ENCODE data around the gene ZFYVE28. TPM values are rescaled to one million over a fixed set of nuclear protein-coding genes. Genes with fewer than 3 reads are reported as not detected.
"Not testable (repeated sequence)": the region's sequence is repeated elsewhere in the genome, so short reads cannot be mapped to it uniquely, and the experiment has no call there.

Gene ZFYVE28
- 0.77 TPM in 1 of 2 replicates, not detected in the other for polyA plus RNA-seq (2014; cell fraction: cytosol; rRNA removed)
- 0.91 TPM in 1 of 2 replicates, not detected in the other for polyA plus RNA-seq (2014; cell fraction: nucleus; rRNA removed)

- DNase-seq (ENCODE audit: low spot score): no peak
Measured at GRCh38 chr4:2417765-2418649, at the start of gene ZFYVE28. Gene ZFYVE28 (minus strand): TSS chr4:2418645. CDS start chr4:2418323, 322 bp downstream.

GRCh38 chr4:2465544-2465943 is 47.1 kb upstream of the ZFYVE28 start:
- not testable (repeated sequence) for DNase-seq (ENCODE audit: low spot score)

- DNase-seq (ENCODE audit: low spot score): no peak
Measured at GRCh38 chr4:2465032-2465431, 46.6 kb upstream of the ZFYVE28 start.

- no peak for DNase-seq (ENCODE audit: low spot score)
Measured at GRCh38 chr4:2462992-2463762, 44.7 kb upstream of the ZFYVE28 start.

- peak; percentile 72 for DNase-seq (ENCODE audit: low spot score)
Measured at GRCh38 chr4:2462218-2462991, 44.0 kb upstream of the ZFYVE28 start.

GRCh38 chr4:2461246-2461960 is 43.0 kb upstream of the ZFYVE28 start:
- no peak for DNase-seq (ENCODE audit: low spot score)

GRCh38 chr4:2459589-2460349 is 41.3 kb upstream of the ZFYVE28 start:
- DNase-seq (ENCODE audit: low spot score): no peak

GRCh38 chr4:2458546-2459491 is 40.4 kb upstream of the ZFYVE28 start:
- no peak for DNase-seq (ENCODE audit: low spot score)

GRCh38 chr4:2457481-2458295 is 39.2 kb upstream of the ZFYVE28 start:
- no peak for DNase-seq (ENCODE audit: low spot score)

- DNase-seq (ENCODE audit: low spot score): no peak
Measured at GRCh38 chr4:2451821-2452785, 33.7 kb upstream of the ZFYVE28 start.

- DNase-seq (ENCODE audit: low spot score): no peak
Measured at GRCh38 chr4:2451036-2451520, 32.6 kb upstream of the ZFYVE28 start.

- no peak for DNase-seq (ENCODE audit: low spot score)
Measured at GRCh38 chr4:2450394-2451035, 32.1 kb upstream of the ZFYVE28 start.

- no peak for DNase-seq (ENCODE audit: low spot score)
Measured at GRCh38 chr4:2449511-2450392, 31.3 kb upstream of the ZFYVE28 start.

- DNase-seq (ENCODE audit: low spot score): no peak
Measured at GRCh38 chr4:2449051-2449450, 30.6 kb upstream of the ZFYVE28 start.

GRCh38 chr4:2448589-2448988 is 30.1 kb upstream of the ZFYVE28 start:
- no peak for DNase-seq (ENCODE audit: low spot score)

All from SK-N-DZ (cell line).